Measurements from ENCODE around the gene TRIOBP. TPM values are rescaled to one million over a fixed set of nuclear protein-coding genes. Genes with fewer than 3 reads are reported as not detected.

Gene TRIOBP
- total RNA-seq, 1 donor from 2014 or later: 85.0 TPM

DNA sequence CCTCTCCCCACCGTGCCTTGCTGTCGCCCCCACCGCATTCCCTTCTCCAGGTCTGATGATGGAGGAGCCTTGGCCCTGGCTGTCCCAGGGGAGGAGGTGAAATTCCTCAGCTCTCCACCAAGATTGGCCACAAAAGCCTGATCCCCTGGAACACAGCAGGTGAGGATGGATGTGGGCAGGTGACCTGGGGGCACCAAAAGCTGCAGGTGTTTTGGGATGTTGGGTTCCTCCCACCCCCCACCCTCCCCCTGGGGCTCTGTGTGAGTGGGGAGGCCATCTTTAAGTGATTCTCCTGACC, 639 bp downstream of the TRIOBP start:
- Histone ChIP-seq H3K4me1 (peaks cover 21% of the 10 kb centered on the region), H3K9me3 (no peaks in the 10 kb centered on the region), H3K36me3 (peaks cover 12% of the 10 kb centered on the region), H3K4me3 (no peak overlapping the region), H3K27ac (no peak overlapping the region), H3K27me3 (no peaks in the 10 kb centered on the region)
- ATAC-seq (no peak), DNase-seq (no peak)
- intact Hi-C loops (cut with DNase I): no loop called here
- TF ChIP-seq, protein P1, sequence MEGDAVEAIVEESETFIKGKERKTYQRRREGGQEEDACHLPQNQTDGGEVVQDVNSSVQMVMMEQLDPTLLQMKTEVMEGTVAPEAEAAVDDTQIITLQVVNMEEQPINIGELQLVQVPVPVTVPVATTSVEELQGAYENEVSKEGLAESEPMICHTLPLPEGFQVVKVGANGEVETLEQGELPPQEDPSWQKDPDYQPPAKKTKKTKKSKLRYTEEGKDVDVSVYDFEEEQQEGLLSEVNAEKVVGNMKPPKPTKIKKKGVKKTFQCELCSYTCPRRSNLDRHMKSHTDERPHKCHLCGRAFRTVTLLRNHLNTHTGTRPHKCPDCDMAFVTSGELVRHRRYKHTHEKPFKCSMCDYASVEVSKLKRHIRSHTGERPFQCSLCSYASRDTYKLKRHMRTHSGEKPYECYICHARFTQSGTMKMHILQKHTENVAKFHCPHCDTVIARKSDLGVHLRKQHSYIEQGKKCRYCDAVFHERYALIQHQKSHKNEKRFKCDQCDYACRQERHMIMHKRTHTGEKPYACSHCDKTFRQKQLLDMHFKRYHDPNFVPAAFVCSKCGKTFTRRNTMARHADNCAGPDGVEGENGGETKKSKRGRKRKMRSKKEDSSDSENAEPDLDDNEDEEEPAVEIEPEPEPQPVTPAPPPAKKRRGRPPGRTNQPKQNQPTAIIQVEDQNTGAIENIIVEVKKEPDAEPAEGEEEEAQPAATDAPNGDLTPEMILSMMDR (IDR thresholded peaks at IDR 0.05): no peak

DNA sequence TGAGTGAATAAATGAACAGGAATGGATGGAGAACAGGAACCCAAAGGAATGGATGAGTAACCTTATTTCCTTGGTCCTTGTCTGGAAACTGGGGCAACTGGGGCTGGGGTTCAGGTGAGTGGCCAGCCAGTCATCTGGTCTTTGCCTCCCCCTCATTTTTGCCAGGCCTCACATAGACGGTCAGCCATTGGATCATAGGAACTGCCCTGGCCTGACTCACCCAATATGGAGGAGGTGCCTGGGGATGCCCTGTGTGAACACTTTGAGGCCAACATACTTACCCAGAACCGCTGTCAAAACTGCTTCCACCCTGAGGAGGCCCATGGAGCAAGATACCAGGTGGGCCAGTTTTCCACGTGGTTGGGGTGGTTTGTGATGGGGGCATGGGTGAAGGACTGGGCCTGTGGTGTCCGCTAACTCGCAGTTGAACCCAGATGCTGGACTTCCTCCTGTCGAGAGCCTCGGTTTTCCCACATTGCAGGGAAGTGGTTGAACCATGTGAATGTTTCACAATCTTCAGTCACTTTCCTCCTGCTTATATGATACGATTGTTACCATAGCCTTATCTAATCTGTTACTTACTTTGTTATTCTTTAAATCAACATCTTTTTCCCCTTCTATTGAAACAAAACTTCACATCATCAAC, 4.4 kb downstream of the TRIOBP start:
- Histone ChIP-seq H3K27ac (no peak overlapping the region), H3K4me3 (no peak overlapping the region), H3K36me3 (no peaks in the 10 kb centered on the region), H3K9me3 (no peaks in the 10 kb centered on the region), H3K4me1 (peaks cover 18% of the 10 kb centered on the region), H3K27me3 (no peaks in the 10 kb centered on the region)
- ATAC-seq: peak; percentile 45
- intact Hi-C loops (cut with DNase I): no loop called here
- no peak for DNase-seq
- TF ChIP-seq, protein P1 (IDR thresholded peaks at IDR 0.05): no peak

DNA sequence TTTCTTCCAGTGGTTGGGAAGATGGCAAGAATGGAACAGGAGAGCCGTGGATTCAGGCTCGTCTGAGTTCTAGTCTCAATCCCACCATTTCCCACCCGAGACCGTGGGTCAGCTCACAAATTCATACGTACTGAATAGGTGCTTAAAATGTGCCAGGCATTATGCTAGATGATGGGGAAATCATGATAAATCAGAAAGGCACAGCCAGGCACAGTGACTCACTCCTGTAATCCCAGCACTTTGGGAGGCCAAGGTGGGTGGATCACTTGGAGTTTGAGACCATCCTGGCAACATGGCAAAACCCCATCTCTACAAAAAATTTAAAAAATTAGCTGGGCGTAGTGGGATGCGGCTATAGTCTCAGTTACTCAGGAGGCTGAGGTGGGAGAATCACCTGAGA, 7.1 kb downstream of the TRIOBP start:
- Histone ChIP-seq H3K4me3 (no peak overlapping the region), H3K9me3 (no peaks in the 10 kb centered on the region), H3K27ac (no peak overlapping the region), H3K27me3 (no peaks in the 10 kb centered on the region), H3K4me1 (peaks cover 9% of the 10 kb centered on the region), H3K36me3 (no peaks in the 10 kb centered on the region)
- ATAC-seq (no peak), DNase-seq (no peak)
- intact Hi-C loops (cut with DNase I): no loop called here
- TF ChIP-seq, protein P1 (IDR thresholded peaks at IDR 0.05): no peak

DNA sequence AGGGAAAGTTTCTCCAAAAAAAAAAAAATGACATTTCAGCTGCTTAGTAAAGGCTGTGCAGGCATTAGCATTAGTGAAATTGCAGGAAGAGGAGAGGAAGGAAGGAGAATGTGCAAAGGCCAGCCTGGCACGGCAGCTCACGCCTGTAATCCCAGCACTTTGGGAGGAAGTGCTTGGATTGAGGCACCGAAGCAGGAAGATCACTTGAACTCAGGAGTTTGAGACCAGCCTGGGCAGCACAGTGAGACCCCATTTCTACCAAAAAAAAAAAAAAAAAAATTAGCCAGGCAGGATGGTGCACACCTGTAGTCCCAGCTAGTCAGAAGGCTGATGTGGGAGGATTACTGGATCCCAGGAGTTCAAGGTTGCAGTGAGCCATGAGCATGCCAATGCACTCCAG, 7.8 kb downstream of the TRIOBP start:
- H3K27me3 ChIP-seq: no peaks in the 10 kb centered on the region
- intact Hi-C loops (cut with DNase I): no loop called here
- H3K4me1 ChIP-seq: peaks cover 9% of the 10 kb centered on the region
- no peak for DNase-seq
- no peaks in the 10 kb centered on the region for H3K9me3 ChIP-seq
- ATAC-seq: no peak
- no peak overlapping the region for H3K27ac ChIP-seq
- TF ChIP-seq, protein P1 (IDR thresholded peaks at IDR 0.05): no peak
- H3K4me3 ChIP-seq: no peak overlapping the region
- no peaks in the 10 kb centered on the region for H3K36me3 ChIP-seq

DNA sequence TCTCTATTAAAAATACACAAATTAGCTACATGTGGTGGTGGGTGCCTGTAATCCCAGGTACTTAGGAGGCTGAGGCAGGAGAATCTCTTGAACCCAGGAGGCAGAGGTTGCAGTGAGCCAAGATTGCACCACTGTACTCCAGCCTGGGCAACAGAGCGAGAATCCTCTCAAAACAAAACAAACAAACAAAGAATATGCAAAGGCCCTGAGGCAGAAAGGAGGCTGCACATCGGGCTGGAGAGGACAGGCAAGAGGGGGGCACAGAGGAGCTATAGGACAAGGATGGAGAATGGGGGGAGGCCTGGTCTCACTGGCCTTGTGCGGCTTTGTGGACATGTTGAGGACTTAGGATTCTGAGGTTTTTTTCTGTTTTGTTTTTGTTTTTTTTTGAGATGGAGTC, 8.4 kb downstream of the TRIOBP start:
- DNase-seq (no peak), ATAC-seq (no peak)
- no peaks in the 10 kb centered on the region for H3K36me3 ChIP-seq
- no peaks in the 10 kb centered on the region for H3K27me3 ChIP-seq
- H3K4me1 ChIP-seq: peaks cover 9% of the 10 kb centered on the region
- H3K27ac ChIP-seq: no peak overlapping the region
- TF ChIP-seq, protein P1 (IDR thresholded peaks at IDR 0.05): no peak
- H3K4me3 ChIP-seq: no peak overlapping the region
- intact Hi-C loops (cut with DNase I): no loop called here
- no peaks in the 10 kb centered on the region for H3K9me3 ChIP-seq
